ENCODE data around the gene ZNF688.
A peak's percentile ranks its signal among the peaks of the same experiment; 100 is the strongest.
"Not testable (repeated sequence)": the region's sequence is repeated elsewhere in the genome, so short reads cannot be mapped to it uniquely, and the experiment has no call there.

Gene ZNF688

GRCh38 chr16:30539000-30539964 lies 32.2 kb downstream of the ZNF688 start:
- Histone ChIP-seq H3K27me3 (ENCODE audit: insufficient read depth, low read length) (no peaks in the 10 kb centered on the region), H3K4me3 (ENCODE audit: low read length) (no peak overlapping the region), H3K9me3 (ENCODE audit: insufficient read depth, low read depth, low read length) (no peaks in the 10 kb centered on the region), H3K27ac (ENCODE audit: low read depth, low read length) (no peak overlapping the region), H3K36me3 (ENCODE audit: insufficient read depth, low read length) (no peaks in the 10 kb centered on the region), H3K4me1 (ENCODE audit: insufficient read depth, low read length) (peaks cover 37% of the 10 kb centered on the region), H3K9ac (ENCODE audit: low read depth, low read length) (no peak overlapping the region)
- WGBS = 92% methylated on average over 8 of the region's 8 CpGs

- H3K9me3 ChIP-seq (ENCODE audit: insufficient read depth, low read depth, low read length); H3K36me3 ChIP-seq (ENCODE audit: insufficient read depth, low read length); H3K27me3 ChIP-seq (ENCODE audit: insufficient read depth, low read length): not testable (repeated sequence)
- Histone ChIP-seq H3K4me3 (ENCODE audit: low read length) (peak overlapping the region; percentile 70), H3K4me1 (ENCODE audit: insufficient read depth, low read length) (peaks cover 17% of the 10 kb centered on the region; the same call in 1 of the 2 replicates), H3K27ac (ENCODE audit: low read depth, low read length) (peak overlapping the region; percentile 97), H3K9ac (ENCODE audit: low read depth, low read length) (peak overlapping the region; percentile 96)
- WGBS = 91% methylated on average over 13 of the region's 13 CpGs
These were observed 35.0 kb downstream of the ZNF688 start for GRCh38 chr16:30536391-30537024.

- Histone ChIP-seq H3K27ac (ENCODE audit: low read depth, low read length) (peak overlapping the region; percentile 97), H3K9ac (ENCODE audit: low read depth, low read length) (peak overlapping the region; percentile 96), H3K27me3 (ENCODE audit: insufficient read depth, low read length) (no peaks in the 10 kb centered on the region), H3K9me3 (ENCODE audit: insufficient read depth, low read depth, low read length) (no peaks in the 10 kb centered on the region), H3K36me3 (ENCODE audit: insufficient read depth, low read length) (peaks cover 9% of the 10 kb centered on the region), H3K4me1 (ENCODE audit: insufficient read depth, low read length) (peaks cover 11% of the 10 kb centered on the region; the same call in 1 of the 2 replicates), H3K4me3 (ENCODE audit: low read length) (peak overlapping the region; percentile 70)
- WGBS = 26% methylated on average over 12 of the region's 12 CpGs
These were observed 35.7 kb downstream of the ZNF688 start for GRCh38 chr16:30535777-30536190.

- Histone ChIP-seq H3K36me3 (ENCODE audit: insufficient read depth, low read length) (peaks cover 9% of the 10 kb centered on the region), H3K4me1 (ENCODE audit: insufficient read depth, low read length) (peaks cover 11% of the 10 kb centered on the region; the same call in 1 of the 2 replicates), H3K27me3 (ENCODE audit: insufficient read depth, low read length) (no peaks in the 10 kb centered on the region), H3K27ac (ENCODE audit: low read depth, low read length) (peak overlapping the region; percentile 97), H3K9ac (ENCODE audit: low read depth, low read length) (peak overlapping the region; percentile 96), H3K9me3 (ENCODE audit: insufficient read depth, low read depth, low read length) (no peaks in the 10 kb centered on the region), H3K4me3 (ENCODE audit: low read length) (peak overlapping the region; percentile 70)
- 3% methylated on average over 18 of the region's 18 CpGs for WGBS
These were observed 36.3 kb downstream of the ZNF688 start for GRCh38 chr16:30535106-30535776.

- WGBS = under 1% methylated on average over 70 of the region's 70 CpGs
- Histone ChIP-seq H3K27ac (ENCODE audit: low read depth, low read length) (peak within 1 kb of the TSS; percentile 97), H3K9me3 (ENCODE audit: insufficient read depth, low read depth, low read length) (no peaks in the 10 kb centered on the region), H3K9ac (ENCODE audit: low read depth, low read length) (peak within 1 kb of the TSS; percentile 96), H3K4me1 (ENCODE audit: insufficient read depth, low read length) (peaks cover 11% of the 10 kb centered on the region; the same call in 1 of the 2 replicates), H3K4me3 (ENCODE audit: low read length) (peak within 1 kb of the TSS; percentile 70), H3K27me3 (ENCODE audit: insufficient read depth, low read length) (no peaks in the 10 kb centered on the region), H3K36me3 (ENCODE audit: insufficient read depth, low read length) (peaks cover 9% of the 10 kb centered on the region)
These were observed 37.0 kb downstream of the ZNF688 start, which contains the start of gene ZNF747 for GRCh38 chr16:30534368-30535105. ZNF747 (minus strand) TSS chr16:30534858; CDS start chr16:30534679, 179 bp downstream.

GRCh38 chr16:30533748-30534367 lies 37.7 kb downstream of the ZNF688 start:
- H3K27me3 ChIP-seq (ENCODE audit: insufficient read depth, low read length) = no peaks in the 10 kb centered on the region
- peak overlapping the region; percentile 96 for H3K9ac ChIP-seq (ENCODE audit: low read depth, low read length)
- H3K36me3 ChIP-seq (ENCODE audit: insufficient read depth, low read length) = peaks cover 9% of the 10 kb centered on the region
- peak overlapping the region; percentile 70 for H3K4me3 ChIP-seq (ENCODE audit: low read length)
- H3K9me3 ChIP-seq (ENCODE audit: insufficient read depth, low read depth, low read length) = no peaks in the 10 kb centered on the region
- peaks cover 11% of the 10 kb centered on the region; the same call in 1 of the 2 replicates for H3K4me1 ChIP-seq (ENCODE audit: insufficient read depth, low read length)
- WGBS = 22% methylated on average over 29 of the region's 29 CpGs
- H3K27ac ChIP-seq (ENCODE audit: low read depth, low read length) = peak overlapping the region; percentile 25; the same call in 1 of the 2 replicates

- Histone ChIP-seq H3K36me3 (ENCODE audit: insufficient read depth, low read length) (peaks cover 9% of the 10 kb centered on the region), H3K9me3 (ENCODE audit: insufficient read depth, low read depth, low read length) (no peaks in the 10 kb centered on the region), H3K4me1 (ENCODE audit: insufficient read depth, low read length) (peaks cover 11% of the 10 kb centered on the region; the same call in 1 of the 2 replicates), H3K4me3 (ENCODE audit: low read length) (peak overlapping the region; percentile 70), H3K27me3 (ENCODE audit: insufficient read depth, low read length) (no peaks in the 10 kb centered on the region), H3K27ac (ENCODE audit: low read depth, low read length) (no peak overlapping the region), H3K9ac (ENCODE audit: low read depth, low read length) (no peak overlapping the region)
- 80% methylated on average over 11 of the region's 11 CpGs for WGBS
These were observed 38.4 kb downstream of the ZNF688 start for GRCh38 chr16:30533146-30533522.

- H3K9ac ChIP-seq (ENCODE audit: low read depth, low read length) = no peak overlapping the region
- H3K4me1 ChIP-seq (ENCODE audit: insufficient read depth, low read length) = peaks cover 17% of the 10 kb centered on the region
- no peak overlapping the region for H3K27ac ChIP-seq (ENCODE audit: low read depth, low read length)
- 95% methylated on average over 57 of the region's 57 CpGs for whole genome bisulfite sequencing
- H3K36me3 ChIP-seq (ENCODE audit: insufficient read depth, low read length) = peaks cover 9% of the 10 kb centered on the region
- H3K9me3 ChIP-seq (ENCODE audit: insufficient read depth, low read depth, low read length) = no peaks in the 10 kb centered on the region
- H3K4me3 ChIP-seq (ENCODE audit: low read length) = no peak overlapping the region; the same call in 1 of the 2 replicates
- H3K27me3 ChIP-seq (ENCODE audit: insufficient read depth, low read length) = no peaks in the 10 kb centered on the region
These were observed 39.0 kb downstream of the ZNF688 start for GRCh38 chr16:30532285-30533145.

GRCh38 chr16:30530163-30531037 lies 41.1 kb downstream of the ZNF688 start:
- peaks cover 9% of the 10 kb centered on the region for H3K36me3 ChIP-seq (ENCODE audit: insufficient read depth, low read length)
- no peaks in the 10 kb centered on the region for H3K27me3 ChIP-seq (ENCODE audit: insufficient read depth, low read length)
- no peak overlapping the region for H3K9ac ChIP-seq (ENCODE audit: low read depth, low read length)
- no peaks in the 10 kb centered on the region for H3K9me3 ChIP-seq (ENCODE audit: insufficient read depth, low read depth, low read length)
- H3K4me1 ChIP-seq (ENCODE audit: insufficient read depth, low read length) = peaks cover 10% of the 10 kb centered on the region
- H3K4me3 ChIP-seq (ENCODE audit: low read length) = no peak overlapping the region
- no peak overlapping the region for H3K27ac ChIP-seq (ENCODE audit: low read depth, low read length)
- WGBS = 85% methylated on average over 13 of the region's 13 CpGs
